ENCODE measurements around the gene KNOP1.

KNOP1 gene

DNA sequence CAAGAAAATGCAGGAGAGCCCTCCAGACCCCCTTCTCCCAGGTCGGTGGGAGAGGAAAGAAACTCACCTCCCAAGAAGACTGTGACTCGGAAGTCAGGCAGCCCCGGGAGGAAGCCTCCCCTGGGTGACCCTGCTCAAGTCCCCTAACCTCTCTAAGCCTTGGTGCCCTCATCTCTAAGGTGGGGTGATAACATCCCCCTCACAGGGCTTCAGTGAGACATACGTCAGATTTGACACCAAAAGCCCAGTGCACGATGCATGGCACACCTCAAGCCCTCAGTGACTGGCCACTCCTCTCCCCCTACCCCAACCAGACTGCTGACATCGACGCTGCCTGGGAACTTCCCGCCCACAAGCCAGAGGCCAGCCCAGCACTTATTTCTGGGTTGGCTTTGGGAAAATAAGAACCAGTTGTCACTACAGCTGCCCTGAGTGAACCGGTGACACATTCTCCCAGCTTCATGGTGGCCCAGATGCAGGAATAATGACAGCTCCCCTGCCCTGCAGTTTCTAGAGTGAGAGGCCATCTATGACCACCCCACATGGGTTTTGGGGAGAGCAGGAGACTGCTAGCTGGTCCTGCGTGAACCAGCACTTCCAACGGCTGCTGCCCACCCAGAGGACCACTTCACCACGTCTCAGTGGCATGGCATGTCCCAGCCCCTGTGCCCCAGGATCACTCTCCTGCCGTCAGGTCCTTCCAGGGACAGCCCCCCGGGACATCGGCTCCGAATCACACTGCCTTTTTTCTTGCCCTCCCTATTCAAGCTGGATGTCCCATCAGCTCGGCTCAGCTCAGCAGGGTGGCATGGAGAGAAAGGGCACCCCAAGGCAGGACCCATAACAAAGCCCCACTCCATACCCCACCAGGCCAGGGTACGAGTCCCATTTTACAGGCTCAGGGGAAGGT lies 9.5 kb downstream of the KNOP1 start:
- in situ Hi-C loops (cut with MboI; ENCODE audit: low sequenced_read_pairs): no loop called here

DNA sequence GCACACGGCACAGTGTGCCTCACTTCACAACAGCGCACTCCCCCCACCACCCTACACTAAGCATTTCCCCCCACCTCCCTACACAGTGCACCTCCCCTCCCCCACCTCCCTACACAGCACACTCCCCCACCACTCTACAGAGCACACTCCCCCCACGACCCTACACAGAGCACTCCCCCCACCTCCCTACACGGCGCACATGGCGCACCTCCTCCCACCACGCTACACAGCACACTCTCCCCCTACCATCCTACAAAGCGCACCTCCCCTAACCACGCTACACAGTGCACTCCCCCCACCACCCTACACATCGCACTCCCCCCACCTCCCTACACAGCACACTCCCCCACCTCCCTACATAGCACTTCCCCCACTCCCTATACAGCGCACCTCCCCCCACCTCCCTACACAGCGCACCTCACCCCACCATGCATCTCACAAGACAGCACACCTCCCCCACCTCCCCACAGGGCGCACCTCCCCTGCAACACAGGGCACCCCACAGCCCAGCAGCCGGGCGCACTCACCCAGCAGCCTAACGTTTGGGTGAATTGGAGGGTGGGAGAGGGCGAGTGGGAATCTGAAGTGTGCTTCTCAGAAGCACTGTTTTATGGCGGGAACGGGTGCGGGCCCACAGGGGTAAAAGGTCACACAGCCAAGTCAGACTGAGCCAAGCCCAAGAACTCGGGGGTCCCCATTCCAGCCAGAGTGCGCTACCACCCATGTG lies 10.3 kb downstream of the KNOP1 start:
- in situ Hi-C loops (cut with MboI; ENCODE audit: low sequenced_read_pairs): no loop called here

DNA sequence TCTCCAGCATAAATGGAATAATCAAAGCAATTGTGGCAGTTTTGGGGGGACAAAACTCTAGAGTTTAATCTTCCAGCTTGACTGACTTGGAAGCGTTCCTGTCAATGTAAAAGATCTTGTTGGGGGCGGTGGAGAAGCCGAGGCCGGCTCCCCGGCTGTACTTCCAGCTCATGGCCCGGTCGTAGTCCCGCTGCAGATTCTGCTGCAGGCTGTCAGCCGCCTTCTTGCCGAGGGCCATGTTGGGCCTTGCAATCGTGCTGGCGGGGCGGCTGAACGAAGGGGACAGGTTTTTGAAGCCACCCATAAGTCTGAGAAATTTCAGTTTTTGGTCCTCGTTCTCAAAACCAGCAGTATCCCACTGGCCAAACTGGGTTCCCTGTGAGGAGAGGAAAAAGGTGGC lies 11.2 kb downstream of the KNOP1 start:
- in situ Hi-C loops (cut with MboI; ENCODE audit: low sequenced_read_pairs): no loop called here

DNA sequence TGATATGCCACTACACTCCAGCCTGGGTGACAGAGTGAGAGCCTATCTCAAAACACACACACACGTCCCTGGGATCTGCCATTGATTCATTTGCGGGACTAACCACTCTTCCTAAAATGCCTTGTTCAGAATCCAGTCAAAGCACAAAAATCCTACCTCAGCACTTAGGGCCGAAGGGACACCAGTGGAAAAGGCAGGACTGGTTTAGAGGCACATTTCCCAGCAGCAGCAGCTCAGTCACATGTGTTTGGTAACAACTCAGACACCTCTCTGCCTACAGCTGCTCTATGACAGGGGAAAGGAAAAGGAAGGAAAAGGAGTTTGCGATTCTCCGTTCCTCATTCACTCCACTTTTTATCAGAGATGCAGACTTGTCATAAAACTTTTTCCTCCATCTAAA lies 12.2 kb downstream of the KNOP1 start:
- in situ Hi-C loops (cut with MboI; ENCODE audit: low sequenced_read_pairs): no loop called here

DNA sequence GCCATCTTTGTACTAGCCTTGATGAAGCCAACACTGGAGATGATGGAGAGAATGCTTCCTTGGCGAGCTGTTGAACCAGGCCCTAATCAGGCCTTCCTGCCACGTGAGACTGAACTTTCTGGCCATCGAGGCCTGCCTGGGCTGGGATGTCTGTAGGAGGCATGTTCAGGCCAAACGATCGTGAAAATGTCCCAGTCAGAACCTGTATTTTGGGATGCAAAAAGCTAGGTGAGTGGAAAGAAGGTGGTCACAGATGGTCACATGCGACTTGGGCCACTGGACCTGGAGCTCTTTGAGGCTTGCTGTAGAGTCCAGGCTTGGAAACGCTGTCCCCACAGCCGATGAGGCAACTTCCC lies 12.9 kb downstream of the KNOP1 start:
- in situ Hi-C loops (cut with MboI; ENCODE audit: low sequenced_read_pairs): no loop called here

DNA sequence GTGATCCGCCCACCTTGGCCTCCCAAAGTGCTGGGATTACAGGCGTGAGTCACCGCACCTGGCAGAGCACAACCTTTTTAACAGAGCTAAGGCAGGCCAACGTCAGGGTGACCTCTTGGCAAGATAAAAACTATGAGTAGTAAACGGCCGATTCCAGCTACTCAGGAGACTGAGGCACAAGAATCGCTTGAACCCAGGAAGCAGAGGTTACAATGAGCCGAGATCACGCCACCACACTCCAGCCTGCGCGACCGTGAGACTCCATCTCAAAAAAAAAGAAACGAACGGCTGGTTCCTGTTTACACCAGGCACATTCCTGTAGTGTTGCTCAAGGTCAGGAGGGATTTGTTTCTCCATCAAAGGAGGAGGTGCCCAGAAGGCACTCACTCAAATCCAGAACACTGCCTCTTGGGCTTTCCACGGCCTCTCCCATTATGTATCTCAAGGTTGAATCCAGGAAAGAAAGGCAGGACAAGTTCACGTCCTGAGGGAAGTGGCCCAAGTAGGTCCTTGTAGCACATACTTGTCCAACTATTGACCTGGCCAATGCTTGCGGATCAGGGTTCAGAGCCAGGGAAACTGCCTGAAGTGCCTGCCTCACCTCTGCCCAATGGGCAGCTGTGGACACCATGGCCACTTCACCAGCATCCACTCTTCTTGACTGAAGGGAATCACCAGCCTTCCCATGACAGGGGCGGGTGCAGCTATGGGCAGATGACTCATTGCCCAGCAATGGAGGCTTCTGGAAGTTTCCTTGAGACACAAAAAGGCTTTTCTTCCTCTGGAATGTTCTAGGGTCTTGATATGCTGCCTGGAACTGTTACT lies 13.5 kb downstream of the KNOP1 start:
- in situ Hi-C loops (cut with MboI; ENCODE audit: low sequenced_read_pairs): no loop called here

DNA sequence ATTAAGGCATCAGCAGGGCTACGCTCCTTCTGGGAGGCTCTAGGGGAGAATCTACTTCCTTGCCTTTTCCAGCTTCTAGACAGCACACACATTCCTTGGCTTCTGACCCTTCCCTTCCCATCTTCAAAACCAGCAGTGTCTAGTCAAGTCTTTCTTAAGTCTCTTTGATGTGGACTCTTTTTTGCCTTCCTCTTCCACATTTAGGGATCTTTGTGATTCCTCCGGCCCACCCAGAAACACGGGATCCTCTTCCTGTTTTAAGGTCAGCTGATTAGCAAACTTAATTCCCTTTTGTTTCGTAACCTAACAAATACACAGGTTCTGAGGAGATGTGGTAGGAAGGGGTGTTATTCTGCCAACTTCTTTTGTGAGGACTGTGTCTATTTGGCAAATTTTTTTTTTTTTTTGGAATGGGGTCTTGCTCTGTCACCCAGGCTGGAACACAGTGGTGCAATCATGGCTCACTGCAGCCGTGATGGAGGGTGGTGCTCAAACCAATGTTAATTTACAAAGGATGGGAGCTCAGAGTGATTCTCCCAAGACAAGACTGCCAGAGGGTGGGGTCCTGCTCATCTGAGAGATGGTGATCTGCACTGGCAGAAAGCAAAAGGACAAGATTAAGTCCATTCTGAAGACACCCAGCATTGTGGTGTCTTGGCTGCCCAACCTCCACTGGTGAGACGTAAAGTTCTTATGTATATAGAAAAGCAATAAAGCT lies 14.7 kb downstream of the KNOP1 start:
- in situ Hi-C loops (cut with MboI; ENCODE audit: low sequenced_read_pairs): no loop called here

DNA sequence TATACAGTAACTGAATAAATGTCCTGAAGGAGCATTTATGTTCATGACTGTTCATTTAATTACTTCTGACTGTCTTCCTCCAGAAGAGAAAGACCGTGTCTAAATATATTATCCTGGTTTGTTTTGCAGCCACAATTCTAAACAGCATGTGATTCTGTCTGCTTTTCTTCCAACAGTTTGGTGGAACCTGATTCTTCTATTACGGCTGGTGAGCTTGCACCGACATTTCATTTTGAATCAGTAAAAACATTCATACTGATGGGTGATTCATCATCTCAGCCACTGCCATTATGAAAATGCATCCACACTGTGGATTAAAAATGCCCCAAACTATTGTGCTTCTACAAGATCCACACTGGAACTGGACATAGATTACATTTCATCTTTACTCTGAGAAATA lies 16.9 kb downstream of the KNOP1 start:
- in situ Hi-C loops (cut with MboI; ENCODE audit: low sequenced_read_pairs): no loop called here

DNA sequence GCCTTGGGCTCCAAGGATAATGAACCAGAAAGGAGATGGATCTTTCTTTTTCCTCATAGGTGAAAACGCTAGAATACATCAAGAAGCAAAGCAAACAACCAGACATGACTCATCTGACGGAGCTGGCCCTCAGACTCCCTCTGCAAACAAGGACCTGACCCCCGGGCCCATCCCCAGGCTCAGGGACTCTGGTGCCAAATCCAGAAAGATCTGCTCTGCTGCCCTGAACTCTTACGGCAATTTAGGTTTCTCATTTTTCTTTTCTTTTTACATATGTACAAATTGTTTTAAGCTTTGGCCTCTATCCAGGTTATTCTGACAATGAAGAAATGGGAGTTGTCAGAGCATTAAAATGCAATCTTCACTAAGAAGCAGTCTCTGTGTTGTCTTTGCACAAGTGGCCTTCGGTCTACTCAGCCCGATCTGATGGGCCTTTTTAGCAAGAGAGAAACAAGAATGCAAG lies 17.7 kb downstream of the KNOP1 start:
- in situ Hi-C loops (cut with MboI; ENCODE audit: low sequenced_read_pairs): no loop called here

DNA sequence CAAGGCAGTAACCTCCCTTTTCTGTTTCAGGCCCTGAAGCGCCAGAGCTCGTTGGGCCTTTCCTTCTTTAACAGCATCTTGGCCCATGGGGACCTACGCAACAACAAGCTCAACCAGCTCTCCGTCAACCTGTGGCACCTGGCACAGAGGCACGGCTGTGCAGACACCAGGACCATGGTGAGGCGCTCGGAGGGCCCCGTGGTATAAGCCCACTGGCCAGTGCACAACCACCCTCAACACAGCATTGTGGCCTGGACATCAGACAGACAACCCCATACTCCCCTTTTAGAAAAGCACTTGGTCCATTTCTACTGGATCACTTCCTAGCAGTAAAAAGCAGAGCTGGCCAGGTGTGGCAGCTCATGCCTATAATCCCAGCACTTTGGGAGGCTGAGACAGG lies 18.6 kb downstream of the KNOP1 start:
- in situ Hi-C loops (cut with MboI; ENCODE audit: low sequenced_read_pairs): no loop called here

DNA sequence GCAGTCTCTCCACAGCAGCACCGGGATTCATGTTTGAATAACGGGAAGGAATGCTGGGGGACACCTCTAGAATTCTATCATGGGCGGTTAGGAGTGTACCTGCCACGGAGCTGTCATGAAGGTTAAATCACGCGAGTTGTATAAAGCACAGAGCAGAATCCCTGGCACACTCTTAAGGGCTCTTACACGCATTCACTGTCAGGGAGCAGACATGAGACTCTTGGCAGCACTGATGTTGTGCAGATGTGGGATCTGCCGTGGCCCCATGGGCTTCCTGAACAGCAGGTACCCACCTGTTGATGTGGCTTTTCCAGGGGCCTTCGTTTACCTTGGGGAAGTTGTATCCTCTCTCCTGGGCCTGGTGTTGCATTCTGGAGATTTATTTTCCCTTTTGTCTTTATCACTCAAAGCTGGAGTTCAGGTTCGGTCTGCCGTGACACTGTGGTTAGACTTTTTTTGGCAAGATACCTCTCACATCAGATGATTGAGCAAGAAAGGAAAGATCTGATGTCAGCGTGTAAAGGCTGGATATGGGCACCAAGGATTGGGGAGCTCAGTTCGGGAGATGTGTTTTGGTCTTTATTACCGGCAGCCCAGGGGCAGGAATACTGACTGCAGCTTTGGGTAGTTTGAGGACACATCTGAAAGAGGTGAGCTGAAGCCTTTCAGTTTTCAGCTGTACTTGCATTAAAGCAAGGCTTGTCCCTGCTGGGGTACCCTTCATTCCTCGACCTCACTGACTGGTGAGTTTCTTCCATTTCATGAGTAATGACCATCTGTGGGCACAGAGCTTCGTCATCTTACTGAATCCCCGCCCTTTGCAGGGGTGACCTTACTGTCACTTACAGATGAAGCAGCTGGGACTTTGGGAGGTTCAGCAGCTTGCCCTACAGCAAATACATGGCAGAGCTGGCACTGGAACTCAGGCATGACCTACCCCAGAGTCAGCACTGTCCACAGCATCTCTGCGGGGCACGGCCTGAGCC lies 19.3 kb downstream of the KNOP1 start:
- in situ Hi-C loops (cut with MboI; ENCODE audit: low sequenced_read_pairs): no loop called here

DNA sequence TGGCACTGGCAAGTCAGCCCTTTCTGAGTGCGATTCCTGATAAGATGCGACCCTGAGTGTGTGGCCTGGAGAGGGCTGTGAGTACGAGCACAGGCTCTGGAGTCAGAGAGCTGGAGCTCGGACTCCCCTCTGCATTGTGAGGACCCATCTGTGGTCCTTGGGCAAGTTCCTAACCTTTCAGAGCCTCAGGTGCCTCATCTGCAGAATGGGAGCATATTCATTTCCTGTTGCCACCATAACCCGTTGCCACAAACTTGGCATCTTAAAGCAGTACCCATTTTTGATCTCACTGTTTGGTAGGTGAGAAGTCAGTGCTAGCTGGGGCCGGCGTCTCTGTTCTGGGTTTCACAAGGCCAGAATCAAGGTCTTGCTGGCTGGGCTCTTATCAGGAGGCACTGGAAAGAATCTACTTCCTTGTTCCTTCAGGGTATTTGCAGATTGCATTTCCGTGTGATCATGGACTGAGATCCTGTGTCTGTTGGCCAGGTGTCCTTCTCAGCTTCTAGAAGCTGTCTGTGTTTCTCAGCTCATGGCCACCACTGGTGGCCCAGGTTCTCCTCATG lies 20.2 kb downstream of the KNOP1 start:
- in situ Hi-C loops (cut with MboI; ENCODE audit: low sequenced_read_pairs): no loop called here

DNA sequence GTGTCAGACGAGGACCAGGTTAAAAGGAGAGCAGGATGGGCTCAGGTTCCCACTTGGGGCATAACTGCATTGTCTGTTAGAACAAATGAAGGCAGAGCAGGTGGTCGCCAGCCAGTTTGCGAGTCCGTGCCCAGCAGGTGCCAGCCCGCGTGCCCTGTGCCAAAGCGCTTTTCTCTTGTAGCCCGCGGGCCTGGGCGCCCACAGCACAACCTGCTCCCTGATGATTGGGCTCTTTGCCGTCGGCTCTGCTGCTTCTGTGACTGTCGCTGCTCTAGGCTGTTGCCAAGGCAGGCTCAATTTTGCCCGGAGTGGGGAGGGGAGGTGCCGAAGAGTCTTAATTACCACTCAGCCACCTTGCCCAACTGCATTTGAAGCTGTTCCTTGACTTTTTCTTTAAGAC lies 21.1 kb downstream of the KNOP1 start:
- in situ Hi-C loops (cut with MboI; ENCODE audit: low sequenced_read_pairs): no loop called here

DNA sequence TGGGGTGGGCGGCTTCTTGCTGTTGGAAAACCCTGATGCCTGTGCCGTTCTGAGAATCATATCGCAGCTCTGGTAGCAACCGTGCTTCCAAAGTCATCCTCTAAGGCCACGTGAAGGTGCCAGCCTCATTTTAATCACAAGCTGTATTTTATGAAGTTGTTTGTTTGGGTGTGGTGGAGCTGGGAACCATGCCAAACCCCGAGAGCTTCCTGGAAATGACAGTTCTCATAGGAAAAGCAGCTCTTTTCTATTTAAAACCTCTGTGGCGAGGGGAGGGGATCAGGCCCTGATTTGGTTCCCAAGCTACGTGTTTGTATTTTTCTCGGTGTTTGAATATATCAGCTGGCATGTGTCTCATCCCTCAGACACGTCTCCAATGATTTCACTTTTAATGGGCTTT lies 21.7 kb downstream of the KNOP1 start:
- in situ Hi-C loops (cut with MboI; ENCODE audit: low sequenced_read_pairs): no loop called here

DNA sequence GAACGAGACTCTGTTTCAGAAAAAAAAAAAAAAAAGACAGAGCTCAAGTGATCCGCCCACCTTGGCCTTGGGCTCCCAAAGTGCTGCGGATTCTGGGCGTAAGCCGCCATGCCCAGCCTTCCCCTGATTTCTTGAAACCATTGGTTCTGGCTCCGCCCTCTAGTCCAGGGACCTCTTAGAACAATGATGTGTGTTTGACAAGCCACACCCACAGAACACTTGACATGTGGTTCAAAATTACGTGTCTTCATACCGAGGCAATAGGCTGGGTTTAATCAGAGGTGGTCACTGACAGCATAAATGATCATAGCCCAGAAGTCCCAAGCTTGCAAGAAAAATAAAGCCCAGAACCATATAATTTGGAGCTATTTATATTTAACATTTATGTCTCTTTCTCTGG lies 23.0 kb downstream of the KNOP1 start:
- in situ Hi-C loops (cut with MboI; ENCODE audit: low sequenced_read_pairs): no loop called here

DNA sequence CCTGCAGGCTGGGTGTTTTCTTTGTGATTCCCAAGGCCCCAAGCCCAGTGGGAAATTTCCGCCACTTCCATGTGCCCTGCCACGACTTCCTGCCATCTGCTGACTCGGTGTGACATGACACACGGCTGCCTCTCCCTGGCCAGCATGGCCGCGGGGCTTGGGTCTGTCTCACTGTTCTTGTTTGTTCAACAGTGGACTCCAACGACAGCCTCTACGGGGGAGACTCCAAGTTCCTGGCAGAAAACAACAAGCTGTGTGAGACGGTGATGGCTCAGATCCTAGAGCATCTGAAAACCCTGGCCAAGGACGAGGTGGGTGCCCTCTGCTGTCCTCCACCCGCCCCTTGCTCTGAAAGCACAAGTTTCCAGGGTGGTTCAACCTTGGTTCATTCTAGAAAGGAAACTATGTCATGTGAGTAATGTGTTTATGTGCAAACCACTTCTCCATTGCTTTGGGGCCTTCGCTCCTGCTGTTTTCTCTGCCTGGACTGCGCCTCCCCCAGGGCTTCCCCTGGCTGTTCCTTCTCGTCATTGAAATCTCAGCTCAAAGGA lies 26.8 kb downstream of the KNOP1 start:
- in situ Hi-C loops (cut with MboI; ENCODE audit: low sequenced_read_pairs): no loop called here

DNA sequence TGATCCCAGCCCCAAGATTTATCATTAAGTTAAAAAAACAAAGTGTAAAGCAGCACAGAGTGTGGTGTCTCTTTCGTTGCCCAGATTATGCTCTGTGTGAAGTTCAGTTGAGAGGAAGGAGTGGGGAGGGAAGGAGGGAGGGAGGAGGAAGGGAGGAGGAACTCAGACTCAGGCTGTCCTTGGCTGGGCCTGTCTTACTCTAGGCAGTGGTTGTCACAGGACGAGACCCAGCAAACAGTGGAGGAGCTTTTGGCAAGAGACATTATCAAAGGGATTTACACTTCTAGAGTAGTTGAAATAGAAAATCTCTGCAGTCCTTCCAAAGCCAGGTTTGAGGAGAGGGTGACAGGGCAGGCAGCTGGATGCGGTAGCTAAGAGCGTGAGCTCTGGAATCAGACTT lies 27.8 kb downstream of the KNOP1 start:
- in situ Hi-C loops (cut with MboI; ENCODE audit: low sequenced_read_pairs): no loop called here

DNA sequence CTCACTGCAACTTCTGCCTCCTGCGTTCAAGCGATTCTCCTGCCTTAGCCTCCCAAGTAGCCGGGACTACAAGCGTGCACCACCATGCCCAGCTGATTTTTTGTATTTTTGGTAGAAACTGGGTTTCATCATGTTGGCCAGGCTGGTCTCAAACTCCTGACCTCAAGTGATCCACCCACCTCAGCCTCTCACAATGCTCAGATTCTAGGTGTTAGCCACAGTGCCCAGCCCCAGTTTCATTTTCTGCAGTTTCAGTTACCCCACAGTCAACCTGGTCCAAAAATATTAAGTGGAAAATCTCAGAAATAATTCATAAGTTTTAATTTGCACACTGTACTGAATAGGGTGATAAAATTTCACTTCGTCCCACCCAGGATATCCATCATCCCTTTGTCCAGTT lies 28.7 kb downstream of the KNOP1 start:
- in situ Hi-C loops (cut with MboI; ENCODE audit: low sequenced_read_pairs): no loop called here

DNA sequence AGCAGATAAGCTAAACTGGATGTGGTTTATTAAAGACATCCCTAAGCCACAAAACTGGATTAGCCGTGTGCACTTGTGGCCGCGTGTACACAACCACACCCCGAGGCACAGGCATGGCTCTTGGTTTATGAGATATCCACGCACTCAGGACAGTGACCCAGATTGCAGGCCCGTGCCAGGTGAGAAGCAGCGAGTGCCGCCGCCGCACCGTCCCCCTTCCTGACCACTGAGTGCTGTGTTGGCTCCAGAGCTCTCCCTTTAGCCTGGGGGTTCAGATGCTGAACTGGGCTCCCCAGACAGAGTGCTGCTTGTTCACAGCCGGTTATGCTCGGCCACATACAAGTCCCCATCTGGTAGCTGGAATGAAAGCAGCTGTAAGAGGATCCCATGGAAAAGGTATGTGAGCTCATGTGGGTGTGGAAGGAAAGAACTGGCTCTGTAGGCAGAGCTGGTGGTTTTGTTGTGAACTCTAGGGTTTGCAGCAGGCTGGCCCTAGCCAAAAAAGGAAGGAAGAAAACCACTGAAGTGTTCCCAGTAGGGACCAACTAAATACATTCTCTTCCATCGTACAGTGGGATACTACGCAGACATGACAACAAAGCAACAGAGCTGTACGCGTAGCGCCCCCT lies 29.5 kb downstream of the KNOP1 start:
- in situ Hi-C loops (cut with MboI; ENCODE audit: low sequenced_read_pairs): no loop called here
